HepG2 (cell line): ENCODE results near the gene NPFFR1. TPM values are rescaled to one million over a fixed set of nuclear protein-coding genes. Genes with fewer than 3 reads are reported as not detected.

Experiments used
- ARNTL ChIP-seq: sonication (generic); formaldehyde crosslinking; IDR thresholded peaks from 2 replicates; pipeline ENCODE4 v1.4.0; 2020; ENCODE audit warnings: mild to moderate bottlenecking, missing genetic modification reagents
- HIVEP1 ChIP-seq: sonication (generic); formaldehyde crosslinking; IDR thresholded peaks from 2 replicates; pipeline ENCODE4 v1.4.0; 2020; ENCODE audit warnings: mild to moderate bottlenecking, missing genetic modification reagents
- MED8 ChIP-seq: sonication (generic); formaldehyde crosslinking; IDR thresholded peaks from 2 replicates; pipeline ENCODE4 v1.8.1; 2023; ENCODE audit warnings: mild to moderate bottlenecking, missing genetic modification reagents; ENCODE audit not compliant: insufficient replicate concordance
- MXI1 ChIP-seq: IDR thresholded peaks from 3 replicates; pipeline ENCODE4 v1.6.1; 2012; ENCODE audit warnings: low read depth, low read length, inconsistent platforms, borderline replicate concordance
- SKI ChIP-seq: fragments of 450-650 bp; IDR thresholded peaks from one replicate; pipeline ENCODE4 v1.6.1; 2018; ENCODE audit warnings: mild to moderate bottlenecking; ENCODE audit not compliant: partially characterized antibody
- TCF12 ChIP-seq, 2 experiments: fragments of 450-650 bp in 1 of 2; sonication (generic) in 1 of 2; formaldehyde crosslinking in 1 of 2; IDR thresholded peaks; 2 replicates each; pipeline versions ENCODE4 v1.6.1 to v1.8.0; 2017 to 2022; ENCODE audit warnings: antibody characterized with exemption in 1 of 2, mild to moderate bottlenecking in 1 of 2, missing genetic modification reagents in 1 of 2, moderate library complexity in 1 of 2
- ZNF160 ChIP-seq: sonication (generic); formaldehyde crosslinking; IDR thresholded peaks from 2 replicates; pipeline ENCODE4 v1.8.0; 2022; ENCODE audit warnings: mild to moderate bottlenecking, inconsistent platforms, missing genetic modification reagents
- ZNF20 ChIP-seq: sonication (generic); formaldehyde crosslinking; IDR thresholded peaks from 2 replicates; pipeline ENCODE4 v1.4.0; 2020; ENCODE audit warnings: mild to moderate bottlenecking, moderate library complexity, missing genetic modification reagents
- ZNF224 ChIP-seq: sonication (generic); formaldehyde crosslinking; IDR thresholded peaks from 2 replicates; pipeline ENCODE4 v1.5.0; 2020; ENCODE audit warnings: mild to moderate bottlenecking, missing genetic modification reagents
- ZNF225 ChIP-seq: sonication (generic); formaldehyde crosslinking; IDR thresholded peaks from 2 replicates; pipeline ENCODE4 v1.4.0; 2020; ENCODE audit warnings: mild to moderate bottlenecking, missing genetic modification reagents
- ZNF235 ChIP-seq: sonication (generic); formaldehyde crosslinking; IDR thresholded peaks from 2 replicates; pipeline ENCODE4 v1.8.1; 2023; ENCODE audit warnings: mild to moderate bottlenecking, missing genetic modification reagents, borderline replicate concordance
- ZNF292 ChIP-seq: sonication (generic); formaldehyde crosslinking; IDR thresholded peaks from 2 replicates; pipeline ENCODE4 v1.8.1; 2022; ENCODE audit warnings: mild to moderate bottlenecking, low read depth, missing genetic modification reagents, borderline replicate concordance
- ZNF34 ChIP-seq: sonication (generic); formaldehyde crosslinking; IDR thresholded peaks from 2 replicates; pipeline ENCODE4 v1.4.0; 2020; ENCODE audit warnings: mild to moderate bottlenecking, missing genetic modification reagents, borderline replicate concordance
- ZNF484 ChIP-seq: sonication (generic); formaldehyde crosslinking; IDR thresholded peaks from 2 replicates; pipeline ENCODE4 v1.5.1; 2020; ENCODE audit warnings: mild to moderate bottlenecking, low read depth, missing genetic modification reagents, borderline replicate concordance
- ZNF557 ChIP-seq: sonication (generic); formaldehyde crosslinking; IDR thresholded peaks from 2 replicates; pipeline ENCODE4 v1.4.0; 2020; ENCODE audit warnings: missing genetic modification reagents
- ZNF567 ChIP-seq: sonication (generic); formaldehyde crosslinking; IDR thresholded peaks from 2 replicates; pipeline ENCODE4 v1.8.1; 2023; ENCODE audit warnings: mild to moderate bottlenecking, missing genetic modification reagents, borderline replicate concordance
- ZNF572 ChIP-seq: sonication (generic); formaldehyde crosslinking; IDR thresholded peaks from 2 replicates; pipeline ENCODE4 v1.5.1; 2020; ENCODE audit warnings: mild to moderate bottlenecking, missing genetic modification reagents
- ZNF619 ChIP-seq: sonication (generic); formaldehyde crosslinking; IDR thresholded peaks from 2 replicates; pipeline ENCODE4 v1.4.0; 2020; ENCODE audit warnings: mild to moderate bottlenecking, missing genetic modification reagents
- ZNF678 ChIP-seq: sonication (generic); formaldehyde crosslinking; IDR thresholded peaks from 2 replicates; pipeline ENCODE4 v1.4.0; 2020; ENCODE audit warnings: mild to moderate bottlenecking, missing genetic modification reagents
- ZNF749 ChIP-seq: sonication (generic); formaldehyde crosslinking; IDR thresholded peaks from 2 replicates; pipeline ENCODE4 v1.8.0; 2022; ENCODE audit warnings: mild to moderate bottlenecking, missing genetic modification reagents, moderate library complexity, borderline replicate concordance
- ZNF776 ChIP-seq: sonication (generic); formaldehyde crosslinking; IDR thresholded peaks from 2 replicates; pipeline ENCODE4 v1.4.0; 2020; ENCODE audit warnings: mild to moderate bottlenecking, missing genetic modification reagents
- polyA plus RNA-seq, 8 experiments: library from polyadenylated mRNA; depleted of rRNA in 3 of 8; stranded (reverse) in 7 of 8; unstranded in 1 of 8; fragments of >200 nt; fragmentation: Illumina TruSeq in 4 of 8; extraction: Trizol in 4 of 8; gene quantifications; 2 replicates each; pipeline versions ENCODE4 v1.2.1 to v1.2.3, GENCODE V29; 2011 to 2016; ENCODE audit warnings: low read depth in 4 of 8, missing spikeins in 1 of 8, mixed read lengths in 1 of 8; ENCODE audit not compliant: insufficient read depth in 1 of 8
- total RNA-seq, 5 experiments: library from RNA; depleted of rRNA; stranded (reverse); fragments of >200 nt; fragmentation: Illumina TruSeq; extraction: Trizol; gene quantifications; 2 replicates each; pipeline ENCODE4 v1.2.3, GENCODE V29; 2016; ENCODE audit warnings: low read depth in 1 of 5
- TF ChIP-seq, protein P1 (sequence below), 2 experiments: sonication (generic) in 1 of 2; formaldehyde crosslinking in 1 of 2; IDR thresholded peaks; 2 replicates each; pipeline versions ENCODE4 v1.5.1 to v1.6.1; 2011 to 2020; ENCODE audit warnings: borderline replicate concordance in 1 of 2, low read depth in 1 of 2, low read length in 1 of 2, mild to moderate bottlenecking in 1 of 2, missing genetic modification reagents in 1 of 2, moderate library complexity in 1 of 2
- TF ChIP-seq, protein P2 (sequence below): sonication (generic); formaldehyde crosslinking; IDR thresholded peaks from 2 replicates; pipeline ENCODE4 v1.4.0; 2020; ENCODE audit warnings: mild to moderate bottlenecking, missing genetic modification reagents
- TF ChIP-seq, protein P3 (sequence below): fragments of 450-650 bp; IDR thresholded peaks from 2 replicates; pipeline ENCODE4 v1.6.1; 2017
- TF ChIP-seq, protein P4 (sequence below): sonication (generic); formaldehyde crosslinking; IDR thresholded peaks from 2 replicates; pipeline ENCODE4 v1.4.0; 2020; ENCODE audit warnings: missing genetic modification reagents

NPFFR1 gene
- total and polyA plus RNA-seq, 2 of the 13 experiments (the other 11 are each of a cell fraction or from before 2014, with no cell fraction given): under 0.01 TPM; not detected in 1

DNA sequence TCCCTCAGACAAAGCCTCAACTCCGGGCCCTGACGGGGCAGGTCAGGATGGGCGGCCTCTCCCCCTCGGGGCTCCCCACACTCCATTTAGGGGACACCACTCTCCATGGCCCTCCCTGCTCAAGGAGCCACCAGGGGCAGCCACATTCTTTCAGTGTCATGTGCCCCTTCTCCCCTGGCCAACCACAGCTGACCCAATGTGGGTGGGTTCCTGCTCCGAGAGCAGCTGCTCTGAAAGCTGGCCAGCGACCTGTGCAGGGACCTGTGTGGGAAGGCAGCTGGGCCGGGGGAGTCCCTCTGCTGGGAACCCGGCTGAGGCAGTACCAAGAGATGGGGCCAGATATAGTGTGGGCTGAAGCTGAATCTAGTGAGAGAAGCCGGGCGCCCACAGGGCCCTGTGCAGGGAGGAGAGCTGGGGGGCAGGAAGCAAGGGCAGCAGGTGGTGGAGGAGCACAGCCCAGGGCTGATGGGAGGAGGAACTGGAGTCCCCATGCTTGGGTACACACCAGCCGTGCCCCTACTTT, 40.6 kb upstream of the NPFFR1 start (continued):
- TF ChIP-seq, protein P1, sequence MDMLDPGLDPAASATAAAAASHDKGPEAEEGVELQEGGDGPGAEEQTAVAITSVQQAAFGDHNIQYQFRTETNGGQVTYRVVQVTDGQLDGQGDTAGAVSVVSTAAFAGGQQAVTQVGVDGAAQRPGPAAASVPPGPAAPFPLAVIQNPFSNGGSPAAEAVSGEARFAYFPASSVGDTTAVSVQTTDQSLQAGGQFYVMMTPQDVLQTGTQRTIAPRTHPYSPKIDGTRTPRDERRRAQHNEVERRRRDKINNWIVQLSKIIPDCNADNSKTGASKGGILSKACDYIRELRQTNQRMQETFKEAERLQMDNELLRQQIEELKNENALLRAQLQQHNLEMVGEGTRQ (IDR thresholded peaks at IDR 0.05; ENCODE audit: low read depth, low read length): peak; percentile 47; the same call in 1 of the 2 replicates
- TF ChIP-seq, protein P1 (CRISPR knock-in tag; IDR thresholded peaks at IDR 0.05; ENCODE audit: borderline replicate concordance): peak; percentile 59; the same call in 1 of the 2 replicates
- TF ChIP-seq SKI: no peak
- TF ChIP-seq ARNTL (CRISPR knock-in tag): no peak
- TF ChIP-seq, protein P2, sequence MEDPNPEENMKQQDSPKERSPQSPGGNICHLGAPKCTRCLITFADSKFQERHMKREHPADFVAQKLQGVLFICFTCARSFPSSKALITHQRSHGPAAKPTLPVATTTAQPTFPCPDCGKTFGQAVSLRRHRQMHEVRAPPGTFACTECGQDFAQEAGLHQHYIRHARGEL: 0 out of 2 replicates have a peak, but pooled peaks have one; percentile 32
- TF ChIP-seq, protein P3, sequence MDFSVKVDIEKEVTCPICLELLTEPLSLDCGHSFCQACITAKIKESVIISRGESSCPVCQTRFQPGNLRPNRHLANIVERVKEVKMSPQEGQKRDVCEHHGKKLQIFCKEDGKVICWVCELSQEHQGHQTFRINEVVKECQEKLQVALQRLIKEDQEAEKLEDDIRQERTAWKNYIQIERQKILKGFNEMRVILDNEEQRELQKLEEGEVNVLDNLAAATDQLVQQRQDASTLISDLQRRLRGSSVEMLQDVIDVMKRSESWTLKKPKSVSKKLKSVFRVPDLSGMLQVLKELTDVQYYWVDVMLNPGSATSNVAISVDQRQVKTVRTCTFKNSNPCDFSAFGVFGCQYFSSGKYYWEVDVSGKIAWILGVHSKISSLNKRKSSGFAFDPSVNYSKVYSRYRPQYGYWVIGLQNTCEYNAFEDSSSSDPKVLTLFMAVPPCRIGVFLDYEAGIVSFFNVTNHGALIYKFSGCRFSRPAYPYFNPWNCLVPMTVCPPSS: no peak
- TF ChIP-seq ZNF619 (CRISPR knock-in tag): 0 out of 2 replicates have a peak, but pooled peaks have one; percentile 11
- 0 out of 2 replicates have a peak, but pooled peaks have one; percentile 45 for TF ChIP-seq ZNF20
- TF ChIP-seq ZNF749 (CRISPR knock-in tag): 0 out of 2 replicates have a peak, but pooled peaks have one; percentile 3
- TF ChIP-seq ZNF776 (CRISPR knock-in tag): peak; percentile 80
- peak; percentile 19; the same call in 1 of the 2 replicates for TF ChIP-seq HIVEP1 (CRISPR knock-in tag)
- 0 out of 2 replicates have a peak, but pooled peaks have one; percentile 37 for TF ChIP-seq ZNF224 (CRISPR knock-in tag)
- TF ChIP-seq ZNF567: 0 out of 2 replicates have a peak, but pooled peaks have one; percentile 9
- 0 out of 2 replicates have a peak, but pooled peaks have one; percentile 8 for TF ChIP-seq ZNF678 (CRISPR knock-in tag)
- 0 out of 2 replicates have a peak, but pooled peaks have one; percentile 22 for TF ChIP-seq ZNF225 (CRISPR knock-in tag)
- 0 out of 2 replicates have a peak, but pooled peaks have one; percentile 84 for TF ChIP-seq ZNF235
- no peak for TF ChIP-seq TCF12 (IDR thresholded peaks at IDR 0.05)
- TF ChIP-seq TCF12 (CRISPR knock-in tag; IDR thresholded peaks at IDR 0.05): peak; percentile 71; the same call in 1 of the 2 replicates
- TF ChIP-seq ZNF34 (CRISPR knock-in tag): no peak
- 0 out of 2 replicates have a peak, but pooled peaks have one; percentile 40 for TF ChIP-seq ZNF484 (CRISPR knock-in tag)
- TF ChIP-seq MXI1: no peak; the same call in 2 of the 3 replicates
- peak; percentile 68 for TF ChIP-seq MED8
- TF ChIP-seq ZNF557 (CRISPR knock-in tag): no peak
- TF ChIP-seq ZNF160 (CRISPR knock-in tag): peak; percentile 43; the same call in 1 of the 2 replicates
- TF ChIP-seq, protein P4, sequence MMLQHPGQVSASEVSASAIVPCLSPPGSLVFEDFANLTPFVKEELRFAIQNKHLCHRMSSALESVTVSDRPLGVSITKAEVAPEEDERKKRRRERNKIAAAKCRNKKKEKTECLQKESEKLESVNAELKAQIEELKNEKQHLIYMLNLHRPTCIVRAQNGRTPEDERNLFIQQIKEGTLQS (CRISPR knock-in tag): no peak
- 0 out of 2 replicates have a peak, but pooled peaks have one; percentile 27 for TF ChIP-seq ZNF292 (CRISPR knock-in tag)
- TF ChIP-seq ZNF572 (CRISPR knock-in tag): 0 out of 2 replicates have a peak, but pooled peaks have one; percentile 63
